GM12865 (cell line): Measurements from ENCODE around the gene SSTR3.
"Not testable (repeated sequence)": the region's sequence is repeated elsewhere in the genome, so short reads cannot be mapped to it uniquely, and the experiment has no call there.

Source experiments
- DNase-seq: peaks from one replicate; pipeline ENCODE4 v3.0.0; 2010; ENCODE audit warnings: low read depth
- H3K4me3 ChIP-seq: 2 replicates; pipeline ENCODE4 v1.5.1; 2011; ENCODE audit warnings: mild to moderate bottlenecking, low read depth, low read length, control low read depth
- TF ChIP-seq, protein P1 (sequence below): IDR thresholded peaks from 2 replicates; pipeline ENCODE4 v1.5.1; 2011; ENCODE audit warnings: low read length, control low read depth, low read depth, inconsistent platforms; ENCODE audit not compliant: insufficient read depth; ENCODE audit errors: missing control alignments

Gene SSTR3

DNA sequence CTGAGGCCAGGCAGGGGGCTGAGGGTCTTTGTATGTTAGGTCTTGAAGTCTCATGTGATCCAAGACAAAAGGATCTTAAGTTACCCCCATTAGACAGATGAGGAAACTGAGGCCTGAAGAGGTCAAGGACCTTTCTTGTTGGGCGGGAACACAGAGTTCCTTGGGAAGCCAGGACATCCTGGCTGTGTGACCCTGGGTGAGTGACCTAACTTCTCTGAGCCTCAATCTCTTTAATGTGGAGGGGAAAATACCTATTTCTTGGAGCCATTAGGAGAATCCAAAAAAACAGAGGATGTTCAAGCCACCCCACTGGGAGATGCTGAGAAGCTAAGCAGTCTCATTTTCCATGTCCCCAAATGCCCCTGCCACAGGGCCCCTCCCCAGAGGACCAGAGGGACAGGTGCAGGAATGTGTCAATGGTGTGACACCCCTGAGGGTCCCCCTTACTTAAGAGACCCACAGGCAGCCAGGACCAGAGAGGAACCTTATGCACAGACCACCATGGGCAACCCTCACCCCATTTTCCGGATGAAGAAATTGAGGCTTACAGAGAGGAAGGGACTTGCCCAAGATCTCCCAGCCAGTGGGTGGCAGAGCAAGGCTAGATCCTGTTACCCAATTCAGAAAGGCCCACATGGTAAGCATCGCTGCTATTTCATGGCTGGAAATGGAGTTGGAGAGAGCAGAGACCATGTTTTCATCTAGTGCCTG, 23.8 kb upstream of the SSTR3 start:
- no peak for DNase-seq

GRCh38 chr22:37234736-37235711, 22.7 kb upstream of the SSTR3 start:
- no peak overlapping the region for H3K4me3 ChIP-seq
- TF ChIP-seq, protein P1, sequence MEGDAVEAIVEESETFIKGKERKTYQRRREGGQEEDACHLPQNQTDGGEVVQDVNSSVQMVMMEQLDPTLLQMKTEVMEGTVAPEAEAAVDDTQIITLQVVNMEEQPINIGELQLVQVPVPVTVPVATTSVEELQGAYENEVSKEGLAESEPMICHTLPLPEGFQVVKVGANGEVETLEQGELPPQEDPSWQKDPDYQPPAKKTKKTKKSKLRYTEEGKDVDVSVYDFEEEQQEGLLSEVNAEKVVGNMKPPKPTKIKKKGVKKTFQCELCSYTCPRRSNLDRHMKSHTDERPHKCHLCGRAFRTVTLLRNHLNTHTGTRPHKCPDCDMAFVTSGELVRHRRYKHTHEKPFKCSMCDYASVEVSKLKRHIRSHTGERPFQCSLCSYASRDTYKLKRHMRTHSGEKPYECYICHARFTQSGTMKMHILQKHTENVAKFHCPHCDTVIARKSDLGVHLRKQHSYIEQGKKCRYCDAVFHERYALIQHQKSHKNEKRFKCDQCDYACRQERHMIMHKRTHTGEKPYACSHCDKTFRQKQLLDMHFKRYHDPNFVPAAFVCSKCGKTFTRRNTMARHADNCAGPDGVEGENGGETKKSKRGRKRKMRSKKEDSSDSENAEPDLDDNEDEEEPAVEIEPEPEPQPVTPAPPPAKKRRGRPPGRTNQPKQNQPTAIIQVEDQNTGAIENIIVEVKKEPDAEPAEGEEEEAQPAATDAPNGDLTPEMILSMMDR = no peak
- DNase-seq = no peak

More for the DNA sequence above, 23.8 kb upstream of the SSTR3 start:
- no peak overlapping the region for H3K4me3 ChIP-seq
- TF ChIP-seq, protein P1 = no peak

GRCh38 chr22:37233751-37234631, 21.7 kb upstream of the SSTR3 start:
- no peak overlapping the region for H3K4me3 ChIP-seq
- TF ChIP-seq, protein P1 = no peak
- DNase-seq = no peak

DNA sequence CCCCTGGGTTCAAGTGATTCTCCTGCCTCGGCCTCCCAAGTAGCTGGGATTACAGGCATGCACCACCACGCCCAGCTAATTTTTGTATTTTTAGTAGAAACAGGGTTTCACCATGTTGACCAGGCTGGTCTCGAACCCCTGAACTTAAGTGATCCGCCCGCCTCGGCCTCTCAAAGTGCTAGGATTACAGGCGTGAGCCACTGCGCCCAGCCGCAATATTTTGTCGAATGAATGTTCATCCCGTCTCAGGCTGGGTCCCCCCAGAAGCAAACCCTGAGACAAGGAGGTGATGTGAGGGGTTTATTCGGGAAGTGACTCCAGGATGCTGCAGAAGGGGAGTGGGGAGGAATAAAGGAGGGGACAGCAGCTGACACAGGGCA, 21.1 kb upstream of the SSTR3 start:
- DNase-seq, H3K4me3 ChIP-seq: not testable (repeated sequence)

- TF ChIP-seq, protein P1 = no peak
- H3K4me3 ChIP-seq = no peak overlapping the region
- DNase-seq = no peak
Measured at GRCh38 chr22:37232140-37232998, 20.1 kb upstream of the SSTR3 start.

- TF ChIP-seq, protein P1 = no peak
- H3K4me3 ChIP-seq = no peak overlapping the region
- no peak for DNase-seq
Measured at GRCh38 chr22:37231406-37232139, 19.3 kb upstream of the SSTR3 start.
